ENCODE results near the gene MAEA.

- no peak for TF ChIP-seq EZH2 (IDR thresholded peaks at IDR 0.05; ENCODE audit: insufficient read depth, poor library complexity, severe bottlenecking)
- TF ChIP-seq EZH2phosphoT487 (IDR thresholded peaks at IDR 0.05; ENCODE audit: insufficient read depth, low read depth) = no peak
Measured at GRCh38 chr4:1294424-1294823, 4.7 kb downstream of the MAEA start.
